ENCODE data around the gene ZMYM2.
"Not testable (repeated sequence)": the region's sequence is repeated elsewhere in the genome, so short reads cannot be mapped to it uniquely, and the experiment has no call there.

ZMYM2 gene

DNA sequence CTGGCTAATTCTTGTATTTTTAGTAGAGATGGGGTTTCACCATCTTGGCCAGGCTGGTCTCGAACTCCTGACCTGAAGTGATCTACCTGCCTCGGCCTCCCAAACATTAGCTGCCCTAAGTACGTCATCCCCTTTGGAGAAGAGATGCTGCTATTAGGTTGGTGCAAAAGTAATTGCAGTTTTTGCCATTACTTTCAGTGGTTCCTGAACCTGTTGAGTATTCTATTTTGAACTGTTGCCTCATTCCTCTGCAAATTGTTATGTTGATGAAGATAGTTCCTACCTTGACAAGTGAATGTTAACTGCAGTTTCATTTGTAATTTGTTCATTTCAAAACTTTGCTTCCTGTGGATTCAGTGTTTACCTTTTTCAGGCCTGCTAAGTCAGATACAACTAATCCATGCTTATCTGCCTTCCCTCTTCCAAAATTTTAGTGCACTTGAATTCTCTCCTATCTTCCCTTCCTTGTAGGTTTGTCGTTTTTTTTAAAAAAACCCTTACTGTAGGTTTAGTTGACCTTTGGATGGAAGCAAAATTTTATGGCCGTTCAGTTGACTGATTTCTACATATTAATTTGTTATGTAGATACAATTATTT, 24.0 kb downstream of the ZMYM2 start:
- DNase-seq (ENCODE audit: low read depth, low spot score), result no peak

DNA sequence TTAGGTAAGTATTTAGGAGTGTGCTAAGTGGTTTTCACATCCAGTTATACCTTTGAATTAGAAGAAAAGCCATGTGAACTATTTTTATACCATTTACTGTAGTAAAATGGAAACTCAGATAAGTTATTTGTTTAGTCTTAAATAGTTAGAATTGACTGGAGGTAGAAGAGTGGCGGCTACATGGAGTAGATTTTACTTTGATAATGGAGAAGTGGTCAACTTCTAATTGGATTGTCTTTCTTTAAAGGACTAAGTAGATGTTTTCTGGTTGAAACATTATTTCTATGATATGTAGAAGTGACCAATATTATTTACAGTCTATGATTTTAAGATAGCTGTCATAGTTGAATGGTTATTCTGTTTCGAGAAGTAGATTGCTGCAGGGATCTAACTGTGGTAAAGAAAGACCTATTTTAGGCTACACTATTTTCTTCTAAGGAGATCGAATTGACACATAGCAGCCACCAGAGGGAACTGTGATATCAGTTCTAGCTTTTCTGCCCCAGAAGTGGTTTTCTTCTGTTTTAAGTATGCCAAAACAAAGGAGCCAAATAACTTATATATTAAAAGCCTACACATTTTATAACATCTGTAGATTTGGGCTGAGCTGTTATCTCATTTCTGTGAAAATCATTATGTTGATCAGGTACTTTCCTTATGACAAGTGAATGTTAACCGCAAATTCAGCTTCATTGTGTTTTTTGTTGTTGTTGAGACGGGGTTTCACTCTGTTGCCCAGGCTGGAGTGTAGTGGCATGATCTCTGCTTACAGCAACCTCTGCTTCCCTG, 26.1 kb downstream of the ZMYM2 start:
- no peak for DNase-seq (ENCODE audit: low read depth, low spot score)

DNA sequence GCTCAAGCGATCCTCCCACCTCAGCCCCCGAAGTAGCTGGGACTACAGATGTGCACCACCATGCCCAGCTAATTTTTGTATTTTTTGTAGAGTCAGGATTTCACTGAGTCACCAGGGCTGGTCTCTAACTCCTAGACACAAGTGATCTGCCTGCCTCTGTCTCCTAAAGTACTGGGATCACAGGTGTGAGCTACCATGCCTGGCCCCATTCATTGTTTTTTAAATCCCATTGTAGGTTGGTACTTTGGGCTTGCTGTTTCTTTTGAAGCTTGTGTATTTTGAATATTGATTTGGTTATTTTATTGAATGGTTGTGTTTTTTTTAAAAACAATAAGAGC, 26.7 kb downstream of the ZMYM2 start:
- DNase-seq (ENCODE audit: low read depth, low spot score), result no peak

DNA sequence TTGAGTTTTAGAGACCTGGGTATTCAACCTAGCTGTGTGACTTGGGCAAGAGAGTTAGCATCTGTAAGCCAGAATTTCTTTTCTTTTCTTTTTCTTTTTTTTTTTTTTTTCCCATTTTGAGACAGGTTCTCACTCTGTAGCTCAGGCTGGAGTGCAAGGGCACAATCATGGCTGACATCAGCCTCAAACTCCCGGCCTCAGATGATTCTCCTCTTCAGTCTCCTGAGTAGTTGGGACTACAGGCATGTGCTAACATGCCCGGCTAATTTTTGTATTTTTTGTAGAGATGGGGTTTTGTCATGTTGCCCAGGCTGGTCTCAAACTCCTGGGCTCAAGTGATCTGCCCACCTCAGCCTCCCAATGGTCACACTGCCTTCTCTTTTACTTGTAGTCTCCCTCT, 33.0 kb downstream of the ZMYM2 start:
- DNase-seq (ENCODE audit: low read depth, low spot score), result no peak

- no peak for DNase-seq (ENCODE audit: low read depth, low spot score)
Observed at GRCh38 chr13:19993024-19993423, 34.5 kb downstream of the ZMYM2 start.

- DNase-seq (ENCODE audit: low read depth, low spot score), result no peak
Observed at GRCh38 chr13:19998960-19999359, 40.4 kb downstream of the ZMYM2 start.

DNA sequence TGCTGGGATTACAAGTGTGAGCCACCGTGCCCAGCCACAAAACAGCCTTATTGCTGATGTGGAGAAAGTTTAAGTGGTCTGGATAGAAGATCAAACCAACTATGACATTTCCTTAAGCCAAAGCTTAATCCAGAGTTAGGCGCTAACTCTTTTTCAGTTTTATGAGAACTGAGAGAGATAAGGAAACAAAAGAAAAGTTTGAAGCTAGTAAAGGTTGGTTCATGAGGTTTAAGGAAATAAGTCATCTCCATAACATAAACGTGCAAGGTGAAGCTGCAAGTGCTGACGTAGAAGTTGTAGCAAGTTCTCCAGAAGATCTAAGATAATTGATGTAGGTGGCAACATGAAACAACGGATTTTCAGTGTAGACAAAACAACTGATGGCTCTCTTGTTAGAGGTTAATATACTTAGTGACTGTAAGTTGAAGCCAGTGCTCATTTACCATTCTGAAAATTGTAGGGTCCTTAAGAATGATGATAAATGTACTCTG, 41.6 kb downstream of the ZMYM2 start:
- no peak for DNase-seq (ENCODE audit: low read depth, low spot score)

DNA sequence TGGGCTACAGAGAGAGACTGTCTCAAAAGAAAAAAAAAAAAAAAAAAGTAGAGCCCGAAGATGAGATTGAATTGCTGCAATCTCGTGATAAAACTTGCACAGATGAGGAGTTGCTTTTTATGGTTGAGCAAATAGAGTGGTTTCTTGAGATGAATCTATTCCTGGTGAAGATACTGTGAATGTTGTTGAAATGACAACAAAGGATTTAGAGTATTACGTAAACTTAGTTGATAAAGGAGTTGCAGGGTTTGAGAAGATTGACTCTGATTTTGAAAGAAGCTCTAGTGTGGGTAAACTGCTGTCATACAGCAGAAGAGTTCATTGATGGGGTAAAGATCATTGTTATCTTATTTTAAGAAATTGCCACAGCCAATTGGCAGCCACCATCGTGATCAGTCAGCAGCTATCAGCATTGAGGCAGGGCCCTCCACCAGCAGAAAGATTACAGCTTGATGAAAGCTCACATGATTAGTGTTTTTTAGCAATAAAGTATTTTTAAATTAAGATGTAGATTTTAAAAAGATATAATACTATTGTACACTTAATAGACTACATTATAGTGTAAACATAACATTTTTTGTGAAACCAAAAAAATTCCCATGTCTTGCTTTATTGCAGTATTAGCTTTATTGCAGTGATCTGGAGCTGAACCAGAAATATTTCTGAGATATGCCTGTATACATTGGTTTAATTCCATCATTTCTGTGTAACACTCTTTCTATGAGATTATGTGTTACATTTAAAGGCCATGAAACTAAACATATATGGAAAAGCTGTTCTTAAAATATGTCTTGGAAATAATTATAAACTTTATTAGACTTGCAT, 43.1 kb downstream of the ZMYM2 start:
- no peak for DNase-seq (ENCODE audit: low read depth, low spot score)

DNA sequence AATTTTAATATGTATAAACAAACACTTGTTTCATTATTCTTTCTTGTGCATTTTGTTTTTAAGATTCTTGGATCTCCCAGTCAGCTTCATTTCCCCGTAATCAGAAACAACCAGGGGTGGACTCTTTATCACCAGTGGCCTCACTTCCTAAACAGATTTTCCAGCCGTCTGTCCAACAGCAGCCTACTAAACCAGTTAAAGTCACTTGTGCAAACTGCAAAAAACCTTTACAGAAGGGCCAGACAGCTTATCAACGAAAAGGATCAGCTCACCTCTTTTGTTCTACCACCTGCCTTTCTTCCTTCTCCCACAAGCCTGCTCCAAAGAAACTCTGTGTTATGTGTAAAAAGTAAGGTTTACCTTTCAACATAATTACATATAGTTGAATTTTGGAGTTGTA, 44.3 kb downstream of the ZMYM2 start:
- no peak for DNase-seq (ENCODE audit: low read depth, low spot score)

- DNase-seq (ENCODE audit: low read depth, low spot score), result no peak
Observed at GRCh38 chr13:20006206-20006605, 47.7 kb downstream of the ZMYM2 start.

- no peak for DNase-seq (ENCODE audit: low read depth, low spot score)
Observed at GRCh38 chr13:20015763-20016162, 57.2 kb downstream of the ZMYM2 start.

GRCh38 chr13:20016649-20017364, 58.3 kb downstream of the ZMYM2 start:
- DNase-seq (ENCODE audit: low read depth, low spot score), result no peak

DNA sequence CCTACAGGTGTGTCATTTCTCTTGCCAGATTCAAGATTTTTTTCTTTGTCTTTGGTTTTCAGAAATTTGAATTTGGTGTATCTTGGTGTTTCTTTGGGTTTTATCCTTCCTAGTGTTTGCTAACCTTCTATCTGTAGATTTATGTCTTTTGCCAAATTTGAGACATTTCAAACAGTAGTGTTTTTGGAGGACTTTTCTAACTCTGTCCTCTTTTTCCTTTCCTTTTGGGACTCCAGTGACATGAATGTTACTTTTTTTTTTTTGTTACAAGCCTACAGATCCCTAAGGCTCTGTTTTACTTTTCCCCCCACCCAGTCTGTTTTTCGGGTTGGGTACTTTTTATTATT, 58.8 kb downstream of the ZMYM2 start:
- no peak for DNase-seq (ENCODE audit: low read depth, low spot score)

- no peak for DNase-seq (ENCODE audit: low read depth, low spot score)
Observed at GRCh38 chr13:20019043-20019442, 60.5 kb downstream of the ZMYM2 start.

DNA sequence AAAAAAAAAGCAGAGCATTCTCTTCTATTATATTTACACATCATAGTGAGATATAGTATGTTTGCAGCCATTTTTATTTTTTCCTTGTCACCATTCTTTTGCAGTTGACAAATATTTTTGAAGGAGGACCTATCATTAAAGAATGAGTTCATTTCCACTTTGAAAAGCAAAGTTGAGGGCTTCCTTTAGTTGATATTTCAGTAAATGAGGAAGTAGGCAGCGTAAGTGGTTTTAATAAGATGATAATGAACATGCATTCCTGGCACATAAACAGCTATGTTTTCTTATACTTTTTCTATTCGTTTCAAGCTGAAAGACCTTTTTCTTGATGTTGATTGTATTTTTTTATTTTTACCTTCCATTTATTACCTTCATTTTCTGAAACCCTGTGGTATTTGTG, 66.2 kb downstream of the ZMYM2 start:
- DNase-seq (ENCODE audit: low read depth, low spot score), result no peak

- no peak for DNase-seq (ENCODE audit: low read depth, low spot score)
Observed at GRCh38 chr13:20028953-20029352, 70.4 kb downstream of the ZMYM2 start.

DNA sequence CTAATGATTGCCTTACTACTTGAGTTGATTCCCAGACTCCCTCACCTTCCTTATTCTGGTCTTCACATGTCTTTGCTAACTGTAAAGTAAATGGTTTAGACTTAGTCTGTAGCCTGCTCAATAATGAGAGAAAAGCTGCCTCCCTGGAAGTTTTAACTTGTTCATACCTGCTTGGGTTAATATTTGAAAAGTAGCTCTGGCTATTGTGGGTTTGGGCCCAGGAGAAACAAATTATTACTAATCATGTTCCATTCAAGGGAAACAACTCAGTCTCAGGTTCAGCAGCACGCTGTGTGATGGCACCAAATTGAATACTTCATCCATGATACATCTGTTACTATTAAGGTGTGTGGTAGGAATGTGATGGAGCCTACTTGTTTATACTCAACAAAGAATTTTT, 75.0 kb downstream of the ZMYM2 start:
- DNase-seq (ENCODE audit: low read depth, low spot score), result no peak

- no peak for DNase-seq (ENCODE audit: low read depth, low spot score)
Observed at GRCh38 chr13:20035130-20035529, 76.6 kb downstream of the ZMYM2 start.

DNA sequence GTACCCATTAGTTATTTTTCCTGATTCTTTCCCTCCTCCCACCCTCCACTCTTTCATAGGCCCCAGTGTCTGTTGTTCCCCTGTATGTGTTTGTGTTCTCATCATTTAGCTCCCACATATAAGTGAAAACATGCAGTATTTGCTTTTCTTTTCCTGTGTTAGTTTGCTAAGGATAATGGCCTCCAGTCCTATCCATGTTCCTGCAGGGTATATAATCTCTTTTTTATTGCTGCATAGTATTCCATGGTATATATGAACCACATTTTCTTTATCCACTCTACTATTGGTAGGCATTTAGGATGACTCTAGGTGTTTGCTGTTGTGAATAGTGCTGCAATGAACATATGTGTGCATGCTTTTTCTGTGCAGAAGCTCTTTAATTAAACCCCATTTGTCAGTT, 79.4 kb downstream of the ZMYM2 start:
- DNase-seq (ENCODE audit: low read depth, low spot score), result no peak

DNA sequence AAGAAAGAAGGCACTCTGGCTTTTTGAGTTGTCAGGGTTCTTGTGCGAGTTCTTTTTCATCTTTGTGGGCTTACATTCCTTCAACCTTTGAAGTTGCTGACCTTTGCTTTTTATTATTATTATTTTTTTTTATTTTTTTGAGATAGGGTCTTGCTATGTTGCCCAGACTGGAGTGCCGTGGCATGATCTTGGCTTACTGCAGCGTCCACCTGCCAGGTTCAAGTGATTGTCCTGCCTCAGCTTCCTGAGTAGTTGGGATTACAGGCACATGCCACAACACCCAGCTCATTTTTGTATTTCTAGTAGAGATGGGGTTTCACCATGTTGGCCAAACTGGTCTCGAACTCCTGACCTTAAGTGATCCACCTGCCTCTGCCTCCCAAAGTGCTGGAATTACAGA, 84.1 kb downstream of the ZMYM2 start:
- DNase-seq (ENCODE audit: low read depth, low spot score), result not testable (repeated sequence)

DNA sequence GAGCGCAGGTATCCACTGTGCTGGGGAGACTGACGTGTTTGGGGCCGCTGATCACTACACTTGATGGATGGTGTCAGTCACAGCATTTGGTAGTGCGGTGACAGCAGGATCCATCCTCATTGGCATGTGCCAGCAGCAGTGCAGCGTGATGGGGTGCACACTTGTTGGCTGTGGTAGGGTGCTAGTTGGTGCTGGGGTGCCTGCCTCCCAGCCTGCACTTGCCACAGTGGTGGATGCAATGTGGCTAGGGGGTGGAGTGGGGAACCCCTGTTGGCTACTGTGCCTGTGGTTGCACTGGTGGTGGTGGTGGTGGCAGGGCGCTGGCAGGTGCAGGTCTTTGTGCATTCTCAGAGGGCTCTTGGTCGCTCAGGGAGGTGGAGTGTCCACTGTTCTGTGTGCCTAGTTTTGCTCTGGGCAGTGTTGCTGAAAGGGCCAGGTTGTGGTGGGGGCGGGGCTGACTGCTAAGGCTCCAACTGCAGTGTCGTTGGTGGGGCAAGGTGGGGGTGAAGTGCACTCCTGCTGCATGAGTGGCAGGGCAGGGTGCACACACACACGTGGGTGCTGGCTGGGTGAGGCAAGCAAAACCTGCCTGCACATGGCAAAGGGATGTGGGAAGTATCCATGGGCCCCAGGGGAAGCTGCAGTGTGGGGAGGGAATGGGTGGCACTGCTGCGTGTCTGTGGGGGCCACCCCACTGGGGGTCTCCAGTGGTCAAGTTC, 84.8 kb downstream of the ZMYM2 start:
- DNase-seq (ENCODE audit: low read depth, low spot score), result no peak

Measured in activated CD4-positive, CD25-positive, alpha-beta regulatory T cell treated with anti-CD3 and anti-CD28 coated beads, Interleukin-2, amount 50 U/mL, for 16 hours (primary cell).